ENCODE results near the gene GRXCR2.
"Not testable (repeated sequence)": the region's sequence is repeated elsewhere in the genome, so short reads cannot be mapped to it uniquely, and the experiment has no call there.

GRXCR2 gene

DNA sequence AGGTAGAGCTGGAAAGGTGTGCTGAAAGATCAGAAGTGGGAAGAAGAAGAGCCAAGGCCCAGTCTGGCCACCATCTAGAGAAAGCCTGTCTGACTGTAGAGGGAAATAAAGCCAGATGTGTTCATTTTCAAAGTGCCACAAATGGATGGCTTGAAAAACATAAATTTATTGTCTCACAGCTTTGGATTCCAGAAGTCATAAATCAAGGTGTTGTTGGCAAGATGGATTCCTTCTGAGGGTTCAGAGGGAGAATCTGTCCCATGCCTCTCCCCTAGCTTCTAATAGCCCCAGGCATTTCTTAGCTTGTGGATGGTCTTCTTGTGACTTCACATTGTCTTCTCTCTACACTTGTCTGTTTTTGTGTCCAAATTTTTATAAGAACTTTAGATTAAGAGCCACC, 31.5 kb downstream of the GRXCR2 start:
- Histone ChIP-seq H3K36me3 (ENCODE audit: control insufficient read depth, insufficient read depth, low read length) (no peaks in the 10 kb centered on the region), H2BK120ac (ENCODE audit: low read depth, low read length) (no peak overlapping the region), H3K4me2 (ENCODE audit: low read length) (no peak overlapping the region), H3K27ac (ENCODE audit: low read depth, low read length) (no peak overlapping the region), H2BK5ac (ENCODE audit: low read length) (no peak overlapping the region), H3K4me3 (ENCODE audit: low read length) (no peak overlapping the region), H3K9ac (ENCODE audit: low read length) (no peak overlapping the region), H3K23ac (ENCODE audit: low read length) (no peak overlapping the region), H4K8ac (ENCODE audit: low read depth, low read length) (no peak overlapping the region), H2BK15ac (replicated peaks; ENCODE audit: low read depth) (no peak overlapping the region), H4K5ac (ENCODE audit: low read length) (no peak overlapping the region), H3K79me2 (ENCODE audit: control insufficient read depth, insufficient read depth, low read length) (no peaks in the 10 kb centered on the region), H2AK5ac (ENCODE audit: low read length) (no peak overlapping the region), H3K18ac (ENCODE audit: low read length) (no peak overlapping the region), H3K79me1 (ENCODE audit: low read length) (no peaks in the 10 kb centered on the region), H3K4me1 (ENCODE audit: control insufficient read depth, low read depth, low read length) (no peaks in the 10 kb centered on the region), H3K4ac (ENCODE audit: low read depth, low read length) (no peak overlapping the region), H3K56ac (ENCODE audit: low read length) (no peak overlapping the region), H3K27me3 (ENCODE audit: insufficient read depth, low read length, poor library complexity) (no peaks in the 10 kb centered on the region)
- no peak for DNase-seq

DNA sequence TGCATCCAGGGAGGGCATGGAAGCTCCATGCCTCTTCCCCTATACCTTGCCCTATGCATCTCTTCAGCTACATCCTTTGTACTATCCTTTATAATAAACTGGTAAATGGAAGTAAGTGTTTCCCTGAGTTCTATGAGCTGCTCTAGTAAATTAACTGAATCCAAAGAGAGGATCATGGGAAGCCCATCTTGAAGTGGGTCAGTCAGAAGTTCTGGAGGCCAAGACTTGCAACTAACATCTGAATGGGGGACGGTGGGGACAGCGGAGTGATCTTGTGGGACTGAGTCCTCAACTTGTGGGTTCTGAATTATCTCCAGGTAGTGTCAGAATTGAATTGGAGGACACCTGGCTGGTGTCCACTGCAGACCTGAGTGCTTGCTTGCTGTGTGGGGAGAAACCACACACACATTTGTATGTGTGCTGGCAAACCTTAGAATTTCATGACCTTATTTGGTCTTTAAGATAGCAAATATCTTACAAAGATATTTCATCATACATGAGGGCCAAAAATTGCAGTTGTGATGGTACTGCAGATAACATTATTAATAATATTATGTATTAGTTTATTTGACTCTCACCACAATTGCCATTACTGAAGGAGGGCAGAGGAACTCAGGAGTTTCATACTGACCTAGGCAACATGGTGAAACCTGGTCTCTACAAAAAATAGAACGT, 32.2 kb downstream of the GRXCR2 start:
- H3K4ac ChIP-seq (ENCODE audit: low read depth, low read length): no peak overlapping the region
- no peak overlapping the region for H3K27ac ChIP-seq (ENCODE audit: low read depth, low read length)
- H3K79me1 ChIP-seq (ENCODE audit: low read length): no peaks in the 10 kb centered on the region
- no peak overlapping the region for H3K23ac ChIP-seq (ENCODE audit: low read length)
- H4K5ac ChIP-seq (ENCODE audit: low read length): no peak overlapping the region
- H3K56ac ChIP-seq (ENCODE audit: low read length): no peak overlapping the region
- H3K4me2 ChIP-seq (ENCODE audit: low read length): no peak overlapping the region
- H3K79me2 ChIP-seq (ENCODE audit: control insufficient read depth, insufficient read depth, low read length): no peaks in the 10 kb centered on the region
- peaks cover 3% of the 10 kb centered on the region for H3K4me1 ChIP-seq (ENCODE audit: control insufficient read depth, low read depth, low read length)
- no CpG with 5 or more reads among the region's 3 CpGs for WGBS (ENCODE audit: extremely low coverage, insufficient coverage, low lambda C conversion rate)
- H2BK15ac ChIP-seq (replicated peaks; ENCODE audit: low read depth): no peak overlapping the region
- H3K36me3 ChIP-seq (ENCODE audit: control insufficient read depth, insufficient read depth, low read length): no peaks in the 10 kb centered on the region
- no peak overlapping the region for H3K18ac ChIP-seq (ENCODE audit: low read length)
- no peak overlapping the region for H3K9ac ChIP-seq (ENCODE audit: low read length)
- no peak overlapping the region for H2BK120ac ChIP-seq (ENCODE audit: low read depth, low read length)
- H3K4me3 ChIP-seq (ENCODE audit: low read length): no peak overlapping the region
- no peak overlapping the region for H2AK5ac ChIP-seq (ENCODE audit: low read length)
- no peak overlapping the region for H2BK5ac ChIP-seq (ENCODE audit: low read length)
- no peak overlapping the region for H4K8ac ChIP-seq (ENCODE audit: low read depth, low read length)
- H3K27me3 ChIP-seq (ENCODE audit: insufficient read depth, low read length, poor library complexity): no peaks in the 10 kb centered on the region
- DNase-seq: no peak

DNA sequence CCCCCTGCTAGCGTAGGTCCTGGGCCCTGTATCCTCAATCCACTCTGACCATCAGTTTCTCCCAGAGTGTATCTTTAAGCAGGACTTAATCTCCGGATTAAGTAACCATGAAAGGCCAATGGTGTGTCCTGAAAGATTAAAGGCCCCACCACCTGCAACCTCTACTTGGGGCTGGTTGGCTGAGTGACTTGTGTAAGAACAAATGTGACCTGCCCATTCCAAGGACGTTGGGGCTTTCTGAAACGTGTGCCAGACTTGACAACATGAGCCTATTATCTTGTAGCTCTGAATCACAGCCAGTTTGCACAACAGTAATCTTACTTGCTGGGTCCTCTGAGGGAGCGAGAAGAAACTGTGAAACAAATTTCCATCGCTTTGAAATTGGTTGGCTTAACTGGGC, 34.5 kb downstream of the GRXCR2 start:
- Histone ChIP-seq H3K4me2 (ENCODE audit: low read length) (no peak overlapping the region), H3K9ac (ENCODE audit: low read length) (no peak overlapping the region), H3K27me3 (ENCODE audit: insufficient read depth, low read length, poor library complexity) (no peaks in the 10 kb centered on the region), H3K27ac (ENCODE audit: low read depth, low read length) (no peak overlapping the region), H2BK120ac (ENCODE audit: low read depth, low read length) (no peak overlapping the region), H3K56ac (ENCODE audit: low read length) (no peak overlapping the region), H3K4me3 (ENCODE audit: low read length) (no peak overlapping the region), H3K18ac (ENCODE audit: low read length) (no peak overlapping the region), H4K5ac (ENCODE audit: low read length) (no peak overlapping the region), H3K4me1 (ENCODE audit: control insufficient read depth, low read depth, low read length) (peaks cover 3% of the 10 kb centered on the region), H3K23ac (ENCODE audit: low read length) (no peak overlapping the region), H2BK15ac (replicated peaks; ENCODE audit: low read depth) (no peak overlapping the region), H2BK5ac (ENCODE audit: low read length) (no peak overlapping the region), H3K36me3 (ENCODE audit: control insufficient read depth, insufficient read depth, low read length) (no peaks in the 10 kb centered on the region), H2AK5ac (ENCODE audit: low read length) (no peak overlapping the region), H3K79me2 (ENCODE audit: control insufficient read depth, insufficient read depth, low read length) (no peaks in the 10 kb centered on the region), H3K4ac (ENCODE audit: low read depth, low read length) (no peak overlapping the region), H3K79me1 (ENCODE audit: low read length) (no peaks in the 10 kb centered on the region), H4K8ac (ENCODE audit: low read depth, low read length) (no peak overlapping the region)
- DNase-seq: peak; percentile 80
- no CpG with 5 or more reads among the region's 6 CpGs for WGBS (ENCODE audit: extremely low coverage, insufficient coverage, low lambda C conversion rate)

DNA sequence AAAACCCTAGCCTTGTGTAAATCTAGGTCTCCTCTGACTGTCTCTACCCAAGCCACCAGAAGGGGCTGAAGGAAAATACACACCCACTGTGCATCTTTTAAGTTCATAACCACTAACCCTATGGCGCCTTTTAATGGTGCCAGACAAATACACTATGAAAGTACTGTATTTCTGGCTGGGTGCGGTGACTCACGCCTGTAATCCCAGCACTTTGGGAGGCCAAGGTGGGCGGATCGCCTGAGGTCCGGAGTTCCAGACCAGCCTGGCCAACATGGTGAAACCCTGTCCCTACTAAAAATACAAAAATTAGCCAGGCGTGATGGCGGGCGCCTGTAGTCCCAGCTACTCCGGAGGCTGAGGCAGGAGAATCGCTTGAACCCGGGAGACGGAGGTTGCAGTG, 36.6 kb downstream of the GRXCR2 start:
- not testable (repeated sequence) for H3K4me2 ChIP-seq (ENCODE audit: low read length); H2BK120ac ChIP-seq (ENCODE audit: low read depth, low read length); H3K4me1 ChIP-seq (ENCODE audit: control insufficient read depth, low read depth, low read length); H3K36me3 ChIP-seq (ENCODE audit: control insufficient read depth, insufficient read depth, low read length); H3K79me1 ChIP-seq (ENCODE audit: low read length); H4K8ac ChIP-seq (ENCODE audit: low read depth, low read length); H3K27me3 ChIP-seq (ENCODE audit: insufficient read depth, low read length, poor library complexity); H4K5ac ChIP-seq (ENCODE audit: low read length); H2BK5ac ChIP-seq (ENCODE audit: low read length); DNase-seq; H3K4ac ChIP-seq (ENCODE audit: low read depth, low read length); H3K23ac ChIP-seq (ENCODE audit: low read length); H3K9ac ChIP-seq (ENCODE audit: low read length); H2BK15ac ChIP-seq (replicated peaks; ENCODE audit: low read depth); H3K56ac ChIP-seq (ENCODE audit: low read length); H3K4me3 ChIP-seq (ENCODE audit: low read length); H3K27ac ChIP-seq (ENCODE audit: low read depth, low read length); H2AK5ac ChIP-seq (ENCODE audit: low read length); H3K18ac ChIP-seq (ENCODE audit: low read length); H3K79me2 ChIP-seq (ENCODE audit: control insufficient read depth, insufficient read depth, low read length)
- no CpG with 5 or more reads among the region's 13 CpGs for WGBS (ENCODE audit: extremely low coverage, insufficient coverage, low lambda C conversion rate)

DNA sequence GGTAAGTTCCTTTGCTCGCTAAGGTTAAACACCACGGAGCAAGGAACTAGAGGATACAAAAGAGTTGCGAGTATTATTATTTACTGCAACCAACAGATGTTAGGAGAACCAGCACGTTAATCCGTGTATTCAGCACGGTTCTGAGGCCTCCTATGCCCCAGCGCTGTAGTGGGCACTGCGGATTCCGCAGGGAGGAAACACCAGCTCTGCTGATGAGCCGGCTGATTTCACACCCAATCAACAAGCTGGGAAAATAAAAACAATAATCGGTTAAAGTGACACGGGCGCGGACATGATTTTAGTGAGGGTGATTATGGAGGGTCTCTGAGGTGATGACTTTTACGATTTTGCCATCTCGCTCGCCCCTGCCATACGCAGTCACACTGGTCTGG, 37.0 kb downstream of the GRXCR2 start:
- Histone ChIP-seq H3K9ac (ENCODE audit: low read length) (peak overlapping the region; percentile 69), H3K56ac (ENCODE audit: low read length) (peak overlapping the region; percentile 88), H4K8ac (ENCODE audit: low read depth, low read length) (no peak overlapping the region), H3K4me3 (ENCODE audit: low read length) (no peak overlapping the region), H3K4me2 (ENCODE audit: low read length) (peak overlapping the region; percentile 37), H3K79me2 (ENCODE audit: control insufficient read depth, insufficient read depth, low read length) (no peaks in the 10 kb centered on the region), H4K5ac (ENCODE audit: low read length) (no peak overlapping the region), H2BK120ac (ENCODE audit: low read depth, low read length) (no peak overlapping the region), H3K27ac (ENCODE audit: low read depth, low read length) (no peak overlapping the region), H3K27me3 (ENCODE audit: insufficient read depth, low read length, poor library complexity) (no peaks in the 10 kb centered on the region), H3K36me3 (ENCODE audit: control insufficient read depth, insufficient read depth, low read length) (no peaks in the 10 kb centered on the region), H3K23ac (ENCODE audit: low read length) (no peak overlapping the region), H2AK5ac (ENCODE audit: low read length) (no peak overlapping the region), H2BK15ac (replicated peaks; ENCODE audit: low read depth) (no peak overlapping the region), H3K4me1 (ENCODE audit: control insufficient read depth, low read depth, low read length) (peaks cover 3% of the 10 kb centered on the region), H2BK5ac (ENCODE audit: low read length) (no peak overlapping the region), H3K79me1 (ENCODE audit: low read length) (no peaks in the 10 kb centered on the region), H3K18ac (ENCODE audit: low read length) (peak overlapping the region; percentile 14), H3K4ac (ENCODE audit: low read depth, low read length) (no peak overlapping the region)
- no peak for DNase-seq
- no CpG with 5 or more reads among the region's 18 CpGs for WGBS (ENCODE audit: extremely low coverage, insufficient coverage, low lambda C conversion rate)
